ENCODE results near the gene TRABD2B.

DNA sequence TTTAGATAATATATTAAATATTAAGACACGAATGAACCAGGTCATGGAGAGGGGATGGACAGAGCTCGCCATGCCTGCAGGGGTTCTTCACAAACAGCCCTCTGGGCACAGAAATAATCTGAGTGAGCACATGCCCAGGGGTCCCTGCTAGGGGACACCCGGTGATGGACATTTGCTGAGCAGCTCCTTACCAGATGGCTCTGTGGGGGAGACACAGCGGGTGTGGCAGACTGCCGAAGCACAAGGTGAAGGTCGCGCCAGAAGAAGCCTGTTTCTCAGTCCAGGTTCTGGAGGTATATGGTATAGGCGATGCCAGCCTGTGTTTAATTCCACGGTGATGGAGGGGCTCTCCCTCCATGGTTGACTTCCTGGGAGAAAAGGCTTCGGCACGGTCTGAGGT, 9.6 kb downstream of the TRABD2B start:
- TF ChIP-seq, protein P1, sequence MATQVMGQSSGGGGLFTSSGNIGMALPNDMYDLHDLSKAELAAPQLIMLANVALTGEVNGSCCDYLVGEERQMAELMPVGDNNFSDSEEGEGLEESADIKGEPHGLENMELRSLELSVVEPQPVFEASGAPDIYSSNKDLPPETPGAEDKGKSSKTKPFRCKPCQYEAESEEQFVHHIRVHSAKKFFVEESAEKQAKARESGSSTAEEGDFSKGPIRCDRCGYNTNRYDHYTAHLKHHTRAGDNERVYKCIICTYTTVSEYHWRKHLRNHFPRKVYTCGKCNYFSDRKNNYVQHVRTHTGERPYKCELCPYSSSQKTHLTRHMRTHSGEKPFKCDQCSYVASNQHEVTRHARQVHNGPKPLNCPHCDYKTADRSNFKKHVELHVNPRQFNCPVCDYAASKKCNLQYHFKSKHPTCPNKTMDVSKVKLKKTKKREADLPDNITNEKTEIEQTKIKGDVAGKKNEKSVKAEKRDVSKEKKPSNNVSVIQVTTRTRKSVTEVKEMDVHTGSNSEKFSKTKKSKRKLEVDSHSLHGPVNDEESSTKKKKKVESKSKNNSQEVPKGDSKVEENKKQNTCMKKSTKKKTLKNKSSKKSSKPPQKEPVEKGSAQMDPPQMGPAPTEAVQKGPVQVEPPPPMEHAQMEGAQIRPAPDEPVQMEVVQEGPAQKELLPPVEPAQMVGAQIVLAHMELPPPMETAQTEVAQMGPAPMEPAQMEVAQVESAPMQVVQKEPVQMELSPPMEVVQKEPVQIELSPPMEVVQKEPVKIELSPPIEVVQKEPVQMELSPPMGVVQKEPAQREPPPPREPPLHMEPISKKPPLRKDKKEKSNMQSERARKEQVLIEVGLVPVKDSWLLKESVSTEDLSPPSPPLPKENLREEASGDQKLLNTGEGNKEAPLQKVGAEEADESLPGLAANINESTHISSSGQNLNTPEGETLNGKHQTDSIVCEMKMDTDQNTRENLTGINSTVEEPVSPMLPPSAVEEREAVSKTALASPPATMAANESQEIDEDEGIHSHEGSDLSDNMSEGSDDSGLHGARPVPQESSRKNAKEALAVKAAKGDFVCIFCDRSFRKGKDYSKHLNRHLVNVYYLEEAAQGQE (IDR thresholded peaks at IDR 0.05; ENCODE audit: low read depth, low read length) = no peak
- TF ChIP-seq, protein P2, sequence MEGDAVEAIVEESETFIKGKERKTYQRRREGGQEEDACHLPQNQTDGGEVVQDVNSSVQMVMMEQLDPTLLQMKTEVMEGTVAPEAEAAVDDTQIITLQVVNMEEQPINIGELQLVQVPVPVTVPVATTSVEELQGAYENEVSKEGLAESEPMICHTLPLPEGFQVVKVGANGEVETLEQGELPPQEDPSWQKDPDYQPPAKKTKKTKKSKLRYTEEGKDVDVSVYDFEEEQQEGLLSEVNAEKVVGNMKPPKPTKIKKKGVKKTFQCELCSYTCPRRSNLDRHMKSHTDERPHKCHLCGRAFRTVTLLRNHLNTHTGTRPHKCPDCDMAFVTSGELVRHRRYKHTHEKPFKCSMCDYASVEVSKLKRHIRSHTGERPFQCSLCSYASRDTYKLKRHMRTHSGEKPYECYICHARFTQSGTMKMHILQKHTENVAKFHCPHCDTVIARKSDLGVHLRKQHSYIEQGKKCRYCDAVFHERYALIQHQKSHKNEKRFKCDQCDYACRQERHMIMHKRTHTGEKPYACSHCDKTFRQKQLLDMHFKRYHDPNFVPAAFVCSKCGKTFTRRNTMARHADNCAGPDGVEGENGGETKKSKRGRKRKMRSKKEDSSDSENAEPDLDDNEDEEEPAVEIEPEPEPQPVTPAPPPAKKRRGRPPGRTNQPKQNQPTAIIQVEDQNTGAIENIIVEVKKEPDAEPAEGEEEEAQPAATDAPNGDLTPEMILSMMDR (IDR thresholded peaks at IDR 0.05) = no peak
- TF ChIP-seq RAD21 (IDR thresholded peaks at IDR 0.05; ENCODE audit: low read length) (no peak), RFX5 (IDR thresholded peaks at IDR 0.05; ENCODE audit: low read length) (no peak)

All from SK-N-SH (cell line).